ENCODE data around the gene IFT27.

IFT27 gene

DNA sequence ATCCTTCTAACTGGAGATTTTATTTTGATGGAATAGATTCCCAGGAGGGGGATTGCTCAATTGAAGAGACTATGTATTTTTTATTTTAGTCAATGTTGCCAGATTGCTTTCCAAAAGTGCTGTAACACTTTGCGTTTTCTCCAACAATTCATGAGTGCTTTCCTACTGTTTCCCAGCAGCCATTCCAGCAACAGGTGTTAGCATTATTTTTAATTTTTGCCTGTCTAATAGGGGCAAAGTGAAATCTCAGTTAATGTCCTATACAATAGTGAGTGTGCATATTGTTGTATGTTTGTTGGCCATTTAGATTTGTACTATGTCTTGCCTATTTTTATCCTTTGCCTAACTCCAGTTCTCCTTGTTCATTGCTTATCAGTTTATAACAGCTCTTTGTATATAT, 60.3 kb downstream of the IFT27 start:
- DNase-seq, result no peak
- ATAC-seq, result no peak

DNA sequence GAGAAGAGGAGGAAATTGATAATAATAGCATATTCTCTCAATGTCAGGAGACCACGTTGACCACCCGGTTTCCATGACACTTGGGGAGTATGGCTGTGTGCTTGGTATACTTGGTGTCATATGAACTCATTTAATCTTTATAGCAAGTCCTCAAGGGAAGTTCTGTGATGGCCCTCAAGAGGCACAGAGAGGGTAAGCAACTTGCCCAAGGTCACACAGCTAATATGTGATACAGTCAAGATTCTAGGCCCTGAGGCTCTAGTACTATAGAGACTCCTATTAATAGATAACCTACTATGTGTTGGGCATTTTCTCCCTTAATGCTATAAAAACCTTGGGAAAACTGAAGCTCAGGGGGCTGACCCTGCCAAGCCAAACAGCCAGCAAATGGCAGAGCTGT, 61.8 kb downstream of the IFT27 start:
- ATAC-seq, result no peak
- DNase-seq, result no peak

DNA sequence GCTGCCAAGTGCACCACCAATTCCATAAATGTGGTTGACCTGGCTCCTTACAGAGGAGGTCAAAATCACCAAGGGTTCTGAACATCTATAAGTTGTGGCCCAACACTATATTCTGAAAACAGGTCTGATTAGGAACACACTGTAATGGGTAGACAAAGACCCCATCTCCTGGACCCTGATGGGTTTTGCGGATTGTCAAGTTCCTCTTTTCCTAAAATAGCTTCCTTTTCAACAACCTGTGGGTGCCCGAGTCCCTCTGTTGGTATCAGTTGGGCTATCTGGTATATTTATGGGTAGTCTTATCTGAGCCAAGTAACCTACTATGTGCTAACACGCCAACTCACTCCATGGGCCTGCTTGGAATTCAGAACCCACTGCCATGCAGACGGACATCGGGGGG, 62.5 kb downstream of the IFT27 start:
- no peak for DNase-seq
- no peak for ATAC-seq

Data from stimulated activated naive CD8-positive, alpha-beta T cell treated with anti-CD3 and anti-CD28 coated beads, Interleukin-15, Interleukin-2, amounts not matched to agents 100 U/mL and 50 U/mL, for 24 hours (primary cell).